GM12801 (cell line): ENCODE results near the gene LSM14A.

Source experiments
- CTCF ChIP-seq: IDR thresholded peaks from one replicate; pipeline ENCODE4 v1.5.1; 2011; ENCODE audit warnings: control low read depth; ENCODE audit not compliant: insufficient read length; ENCODE audit errors: extremely low read depth

LSM14A gene

DNA sequence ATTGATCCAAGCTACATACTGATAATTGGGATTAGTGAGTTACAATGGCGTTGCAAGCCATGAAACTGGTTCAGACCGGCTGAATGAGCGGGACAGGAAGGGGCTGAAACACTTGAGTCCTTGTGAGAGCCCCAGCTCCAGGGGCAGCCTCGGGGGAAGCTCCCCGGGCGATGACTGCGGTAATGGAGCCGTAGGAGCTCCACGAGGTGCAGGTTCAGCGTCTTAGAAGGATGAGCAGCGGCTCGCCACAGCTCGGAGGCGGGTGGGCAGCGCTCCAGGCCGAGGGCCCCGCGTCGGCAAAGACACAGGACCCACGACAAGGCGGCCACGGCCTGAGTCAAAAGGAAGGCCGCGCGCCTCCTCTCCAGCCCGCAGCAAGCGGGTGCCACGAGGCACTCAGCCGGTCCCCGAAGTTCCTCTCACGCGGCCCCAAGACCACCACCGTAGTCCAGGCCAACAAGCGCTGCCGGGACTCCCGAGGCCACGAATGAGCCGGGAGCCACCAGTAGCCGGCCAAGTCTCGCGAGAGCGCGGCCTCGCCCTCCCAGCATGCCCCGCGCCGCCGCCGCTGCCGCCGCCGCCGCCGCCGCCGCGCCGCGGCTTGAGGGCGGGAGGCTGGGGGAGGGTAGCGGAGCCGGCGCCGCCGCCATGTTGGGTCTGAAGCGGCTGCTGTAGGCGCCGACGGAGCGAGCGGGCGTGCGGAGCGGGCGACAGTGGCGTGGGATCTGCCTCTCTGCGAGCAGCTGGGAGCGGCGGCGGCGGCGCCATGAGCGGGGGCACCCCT, at the start of gene LSM14A:
Gene LSM14A (plus strand): TSS at position 628 of the 784 bp plus-strand sequence. CDS start 139 bp downstream, at position 767.
- no peak for TF ChIP-seq CTCF

DNA sequence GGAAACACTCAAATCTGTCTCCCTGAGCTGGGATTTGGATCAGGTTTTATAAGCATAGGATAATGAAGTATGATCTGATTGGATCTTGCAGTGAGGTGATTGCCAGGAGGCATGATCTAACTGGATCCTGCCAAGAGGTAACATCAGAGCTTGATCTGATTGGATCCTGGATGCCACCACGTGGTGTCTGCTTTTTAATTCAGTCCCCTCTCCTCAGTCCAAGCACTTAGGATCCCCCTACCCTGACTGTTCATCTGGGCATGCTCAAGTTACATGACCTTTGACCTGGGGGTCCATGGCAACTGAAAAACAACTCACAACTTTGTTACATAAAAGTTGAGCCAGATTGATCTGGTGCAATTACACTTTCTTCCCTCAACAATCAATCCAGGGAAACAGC, 47.5 kb upstream of the LSM14A start:
- TF ChIP-seq CTCF, result no peak

DNA sequence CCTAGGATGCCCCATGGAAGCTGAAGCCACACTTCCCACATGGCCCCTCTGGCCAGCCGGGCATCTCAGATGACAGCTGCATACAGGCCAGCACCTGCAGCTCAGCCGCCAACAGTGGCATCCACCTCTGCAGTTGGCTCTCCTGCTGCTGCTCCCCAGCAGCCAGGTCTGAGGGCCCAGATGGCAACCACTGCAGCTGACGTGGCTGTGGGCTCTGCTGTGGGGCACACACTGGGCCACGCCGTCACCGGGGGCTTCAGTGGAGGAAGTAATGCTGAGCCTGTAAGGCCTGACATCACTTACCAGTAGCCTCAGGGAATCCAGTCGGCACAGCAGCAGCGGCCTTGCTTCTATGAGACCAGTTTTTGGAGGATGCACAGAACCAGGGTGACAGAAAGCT, 45.3 kb upstream of the LSM14A start:
- TF ChIP-seq CTCF, result no peak

- no peak for TF ChIP-seq CTCF
These were observed 44.6 kb upstream of the LSM14A start for GRCh38 chr19:34127684-34128189.

GRCh38 chr19:34128558-34129250, 43.6 kb upstream of the LSM14A start:
- TF ChIP-seq CTCF, result no peak

DNA sequence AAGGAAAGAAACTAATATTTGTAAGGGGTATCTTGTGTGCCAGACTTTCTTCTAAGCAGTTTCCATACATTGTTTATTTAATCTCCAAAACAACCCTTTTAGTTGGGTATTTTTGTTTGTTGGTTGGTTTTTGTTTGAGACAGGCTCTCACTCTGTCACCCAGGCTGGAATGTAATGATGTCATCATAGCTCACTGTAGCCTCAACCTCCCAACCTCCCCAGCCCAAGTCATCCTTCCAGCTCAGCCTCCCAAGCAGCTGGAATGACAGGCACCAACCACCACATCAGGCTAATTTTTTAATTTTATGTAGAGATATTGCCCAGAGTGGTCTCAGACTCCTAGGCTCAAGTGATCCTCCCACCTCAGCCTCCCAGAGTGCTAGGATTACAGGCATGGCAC, 41.2 kb upstream of the LSM14A start:
- TF ChIP-seq CTCF, result no peak

DNA sequence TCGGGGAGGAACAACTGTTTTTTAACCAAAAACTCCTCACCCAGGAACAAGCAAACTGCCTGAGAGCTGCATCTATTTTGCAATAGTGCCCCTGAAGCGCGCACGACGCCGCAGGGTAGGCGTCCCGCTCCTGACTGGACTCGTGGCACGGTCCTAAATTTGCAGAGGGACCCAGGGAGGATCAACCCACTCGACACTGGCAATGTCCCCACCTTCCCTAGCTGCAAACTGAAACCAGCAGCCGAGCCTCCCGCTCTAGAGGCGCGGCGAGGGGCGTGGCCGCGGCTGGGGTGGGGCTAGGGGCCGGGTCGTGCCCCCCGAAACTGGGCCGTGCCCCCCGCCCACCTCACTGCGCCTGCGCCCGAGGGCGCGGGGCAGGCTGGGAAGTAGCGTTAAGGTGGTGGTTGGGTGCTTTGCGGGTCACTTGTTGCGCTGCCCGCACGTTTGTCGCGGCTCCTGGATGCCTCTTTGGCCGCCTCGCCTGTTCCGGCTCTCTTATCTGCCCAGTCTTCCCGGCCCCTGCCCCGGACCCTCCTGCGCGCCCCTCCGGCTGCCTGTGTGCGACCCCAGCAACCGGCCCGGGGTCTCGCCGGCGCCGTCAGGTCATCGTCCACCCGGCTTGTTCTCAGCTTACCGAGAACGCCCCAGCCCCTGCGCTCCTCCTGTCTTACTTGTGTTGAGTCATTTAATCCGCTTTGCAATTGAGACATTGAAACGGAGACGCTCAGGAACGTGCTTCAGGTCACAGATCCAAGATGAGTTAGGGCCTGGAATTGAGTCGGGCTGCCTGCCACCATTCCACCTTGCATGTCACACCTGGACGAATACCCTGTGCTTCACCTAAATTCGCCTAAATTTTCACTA, 37.9 kb upstream of the LSM14A start:
- no peak for TF ChIP-seq CTCF
